Endothelial cell (in vitro differentiated cells): ENCODE results near the gene GAPDH. TPM values are rescaled to one million over a fixed set of nuclear protein-coding genes. Genes with fewer than 3 reads are reported as not detected.
"Not testable (repeated sequence)": the region's sequence is repeated elsewhere in the genome, so short reads cannot be mapped to it uniquely, and the experiment has no call there.

ENCODE experiments used
- DNase-seq: peaks from one replicate; pipeline ENCODE4 v3.0.0; 2021; ENCODE audit warnings: low spot score
- H3K27ac Mint-ChIP-seq: one replicate; pipeline ENCODE4 v1.8.0; 2021; ENCODE audit warnings: mixed read lengths, inconsistent platforms; ENCODE audit not compliant: unreplicated experiment
- H3K27me3 Mint-ChIP-seq: one replicate; pipeline ENCODE4 v1.8.0; 2021; ENCODE audit warnings: mild to moderate bottlenecking, moderate library complexity, mixed read lengths, inconsistent platforms; ENCODE audit not compliant: unreplicated experiment
- H3K36me3 Mint-ChIP-seq: one replicate; pipeline ENCODE4 v1.8.0; 2021; ENCODE audit warnings: mild to moderate bottlenecking, low read depth, mixed read lengths, inconsistent platforms; ENCODE audit not compliant: unreplicated experiment
- H3K4me1 Mint-ChIP-seq: one replicate; pipeline ENCODE4 v1.8.0; 2021; ENCODE audit warnings: mild to moderate bottlenecking, mixed read lengths, inconsistent platforms; ENCODE audit not compliant: unreplicated experiment
- H3K4me3 Mint-ChIP-seq: one replicate; pipeline ENCODE4 v1.8.0; 2021; ENCODE audit warnings: mild to moderate bottlenecking, mixed read lengths, inconsistent platforms; ENCODE audit not compliant: unreplicated experiment
- H3K9me3 Mint-ChIP-seq: one replicate; pipeline ENCODE4 v1.8.0; 2021; ENCODE audit warnings: mixed read lengths, inconsistent platforms; ENCODE audit not compliant: unreplicated experiment
- long read RNA-seq: library from polyadenylated mRNA; unstranded; transcript quantifications from one replicate; pipeline ENCODE4 v2.0.0, GENCODE V29; 2020; ENCODE audit not compliant: unreplicated experiment
- total RNA-seq: library from RNA; stranded (reverse); fragmentation: NEBNext Ultra II Directional; extraction: Animal tissue kit (Norgen Biotek cat#: 25700); gene quantifications from one replicate; pipeline ENCODE4 v1.2.1, GENCODE V29; 2021; ENCODE audit not compliant: unreplicated experiment
- TF ChIP-seq, protein P1 (sequence below): fragments of 200-600 bp; sonication (generic); IDR thresholded peaks from one replicate; pipeline ENCODE4 v1.5.0; 2021; ENCODE audit warnings: antibody characterized with exemption; ENCODE audit not compliant: unreplicated experiment

GAPDH gene
- 2,393 TPM for total RNA-seq
- long read RNA-seq, transcript GAPDH-201 (9 exons, 1,875 nt) = major isoform, 5,007 of 5,335 reads
- long read RNA-seq, transcript GAPDH-204 (8 exons, 1,256 nt) = minor isoform, 138 of 5,335 reads
- long read RNA-seq, transcript GAPDH-205 (9 exons, 1,348 nt) = minor isoform, 8 of 5,335 reads
- long read RNA-seq, partial matches to known transcripts = 124 of 5,335 reads
- long read RNA-seq, other reads (novel, unspliced or antisense) = 57 of 5,335 reads

DNA sequence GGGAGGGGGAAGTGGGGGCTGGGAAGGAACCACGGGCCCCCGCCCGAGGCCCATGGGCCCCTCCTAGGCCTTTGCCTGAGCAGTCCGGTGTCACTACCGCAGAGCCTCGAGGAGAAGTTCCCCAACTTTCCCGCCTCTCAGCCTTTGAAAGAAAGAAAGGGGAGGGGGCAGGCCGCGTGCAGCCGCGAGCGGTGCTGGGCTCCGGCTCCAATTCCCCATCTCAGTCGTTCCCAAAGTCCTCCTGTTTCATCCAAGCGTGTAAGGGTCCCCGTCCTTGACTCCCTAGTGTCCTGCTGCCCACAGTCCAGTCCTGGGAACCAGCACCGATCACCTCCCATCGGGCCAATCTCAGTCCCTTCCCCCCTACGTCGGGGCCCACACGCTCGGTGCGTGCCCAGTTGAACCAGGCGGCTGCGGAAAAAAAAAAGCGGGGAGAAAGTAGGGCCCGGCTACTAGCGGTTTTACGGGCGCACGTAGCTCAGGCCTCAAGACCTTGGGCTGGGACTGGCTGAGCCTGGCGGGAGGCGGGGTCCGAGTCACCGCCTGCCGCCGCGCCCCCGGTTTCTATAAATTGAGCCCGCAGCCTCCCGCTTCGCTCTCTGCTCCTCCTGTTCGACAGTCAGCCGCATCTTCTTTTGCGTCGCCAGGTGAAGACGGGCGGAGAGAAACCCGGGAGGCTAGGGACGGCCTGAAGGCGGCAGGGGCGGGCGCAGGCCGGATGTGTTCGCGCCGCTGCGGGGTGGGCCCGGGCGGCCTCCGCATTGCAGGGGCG is at the start of gene GAPDH:
GAPDH (plus strand) TSS at position 595 of the 772 bp plus-strand sequence. CDS start 316 bp downstream, outside the sequence.
- TF ChIP-seq, protein P1, sequence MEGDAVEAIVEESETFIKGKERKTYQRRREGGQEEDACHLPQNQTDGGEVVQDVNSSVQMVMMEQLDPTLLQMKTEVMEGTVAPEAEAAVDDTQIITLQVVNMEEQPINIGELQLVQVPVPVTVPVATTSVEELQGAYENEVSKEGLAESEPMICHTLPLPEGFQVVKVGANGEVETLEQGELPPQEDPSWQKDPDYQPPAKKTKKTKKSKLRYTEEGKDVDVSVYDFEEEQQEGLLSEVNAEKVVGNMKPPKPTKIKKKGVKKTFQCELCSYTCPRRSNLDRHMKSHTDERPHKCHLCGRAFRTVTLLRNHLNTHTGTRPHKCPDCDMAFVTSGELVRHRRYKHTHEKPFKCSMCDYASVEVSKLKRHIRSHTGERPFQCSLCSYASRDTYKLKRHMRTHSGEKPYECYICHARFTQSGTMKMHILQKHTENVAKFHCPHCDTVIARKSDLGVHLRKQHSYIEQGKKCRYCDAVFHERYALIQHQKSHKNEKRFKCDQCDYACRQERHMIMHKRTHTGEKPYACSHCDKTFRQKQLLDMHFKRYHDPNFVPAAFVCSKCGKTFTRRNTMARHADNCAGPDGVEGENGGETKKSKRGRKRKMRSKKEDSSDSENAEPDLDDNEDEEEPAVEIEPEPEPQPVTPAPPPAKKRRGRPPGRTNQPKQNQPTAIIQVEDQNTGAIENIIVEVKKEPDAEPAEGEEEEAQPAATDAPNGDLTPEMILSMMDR = no peak
- peak within 1 kb of the TSS; percentile 95 for H3K27ac Mint-ChIP-seq
- peak within 1 kb of the TSS; percentile 95 for H3K4me3 Mint-ChIP-seq
- peak; percentile 82 for DNase-seq
- peaks cover 32% of the 10 kb centered on the region for H3K4me1 Mint-ChIP-seq
- no peaks in the 10 kb centered on the region for H3K9me3 Mint-ChIP-seq
- peaks cover 26% of the 10 kb centered on the region for H3K36me3 Mint-ChIP-seq
- peaks cover 31% of the 10 kb centered on the region for H3K27me3 Mint-ChIP-seq

DNA sequence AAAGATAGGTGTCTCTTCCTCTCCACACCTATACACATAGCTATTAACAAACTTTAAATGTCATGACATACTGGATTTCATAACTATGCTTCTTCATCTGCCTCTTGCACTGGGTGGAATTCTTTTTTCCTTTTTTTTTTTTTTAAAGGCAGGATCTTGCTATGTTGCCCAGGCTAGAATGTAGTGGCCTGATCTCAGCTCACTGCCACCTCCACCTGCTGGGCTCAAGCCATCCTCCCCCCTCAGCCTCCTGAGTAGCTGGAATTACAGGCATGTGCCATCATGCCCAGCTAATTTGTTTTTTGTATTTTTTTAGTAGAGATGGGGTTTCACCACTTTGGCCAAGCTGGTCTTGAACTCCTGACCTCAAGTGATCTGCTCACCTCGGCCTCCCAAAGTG is 46.1 kb upstream of the GAPDH start:
- H3K4me3 Mint-ChIP-seq = peak overlapping the region; percentile 2
- H3K36me3 Mint-ChIP-seq = no peaks in the 10 kb centered on the region
- peaks cover 4% of the 10 kb centered on the region for H3K27me3 Mint-ChIP-seq
- DNase-seq = no peak
- TF ChIP-seq, protein P1 = no peak
- H3K9me3 Mint-ChIP-seq = no peaks in the 10 kb centered on the region
- no peak overlapping the region for H3K27ac Mint-ChIP-seq
- peaks cover 9% of the 10 kb centered on the region for H3K4me1 Mint-ChIP-seq

DNA sequence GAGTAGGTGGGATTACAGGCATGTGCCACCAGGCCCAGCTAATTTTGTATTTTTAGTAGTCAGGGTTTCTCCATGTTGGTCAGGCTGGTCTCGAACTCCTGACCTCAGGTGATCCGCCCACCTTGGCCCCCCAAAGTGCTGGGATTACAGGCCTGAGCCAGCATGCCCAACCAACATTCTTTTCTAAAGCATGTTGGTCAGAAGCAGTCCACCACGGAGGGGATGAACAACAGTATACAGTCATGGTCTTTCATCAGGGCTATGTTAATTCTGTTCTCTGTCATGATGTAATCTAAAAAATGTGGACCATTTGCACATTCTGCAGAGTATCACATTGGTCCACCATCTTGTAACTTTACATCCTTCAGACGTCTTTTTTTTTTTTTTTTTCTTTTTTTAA is 44.9 kb upstream of the GAPDH start:
- TF ChIP-seq, protein P1 = no peak
- Mint-ChIP-seq H3K4me3 (no peak overlapping the region), H3K27me3 (peaks cover 7% of the 10 kb centered on the region), H3K27ac (no peak overlapping the region), H3K9me3 (no peaks in the 10 kb centered on the region), H3K36me3 (no peaks in the 10 kb centered on the region), H3K4me1 (peaks cover 12% of the 10 kb centered on the region)
- no peak for DNase-seq

- H3K4me1 Mint-ChIP-seq = peaks cover 16% of the 10 kb centered on the region
- H3K9me3 Mint-ChIP-seq, H3K27me3 Mint-ChIP-seq, DNase-seq, H3K36me3 Mint-ChIP-seq, H3K27ac Mint-ChIP-seq, H3K4me3 Mint-ChIP-seq: not testable (repeated sequence)
Observed at GRCh38 chr12:6490673-6491072, 43.6 kb upstream of the GAPDH start.

GRCh38 chr12:6492838-6493496 is 41.4 kb upstream of the GAPDH start, which contains the start of gene MRPL51:
Gene MRPL51 (minus strand): TSS chr12:6493262. CDS start chr12:6493136, 126 bp downstream.
- no peaks in the 10 kb centered on the region for H3K9me3 Mint-ChIP-seq
- H3K4me1 Mint-ChIP-seq = peaks cover 20% of the 10 kb centered on the region
- DNase-seq = peak; percentile 92
- TF ChIP-seq, protein P1 = no peak
- H3K4me3 Mint-ChIP-seq = peak within 1 kb of the TSS; percentile 99
- H3K36me3 Mint-ChIP-seq = no peaks in the 10 kb centered on the region
- H3K27ac Mint-ChIP-seq = peak within 1 kb of the TSS; percentile 100
- H3K27me3 Mint-ChIP-seq = peaks cover 7% of the 10 kb centered on the region
